ENCODE measurements around the gene TMEM167A.

GRCh38 chr5:83099445-83099844 is 22.3 kb upstream of the TMEM167A start:
- TF ChIP-seq POLR2A (IDR thresholded peaks at IDR 0.05; ENCODE audit: low read length) (no peak), GATA1 (IDR thresholded peaks at IDR 0.05; ENCODE audit: low read depth, low read length) (no peak)

Measured in erythroblast (primary cell).